Pancreas (tissue), 10 donors: ENCODE measurements around the gene ST6GALNAC3. TPM values are rescaled to one million over a fixed set of nuclear protein-coding genes. Genes with fewer than 3 reads are reported as not detected.

ENCODE experiments used
- ATAC-seq, 4 donors: fragments of 200-7000 bp; cut with Tn5 transposase; one replicate each; pipeline versions ENCODE4 v1.8.0 to v1.9.1; 2020; ENCODE audit warnings: mild to moderate bottlenecking in 4 of 4, moderate library complexity in 4 of 4
- DNase-seq, 6 donors: peaks; one replicate each; pipeline ENCODE4 v3.0.0-alpha.2; 2020
- FAIRE-seq: peaks from 2 replicates; lab custom pipeline; 2012; peaks lifted over from hg19 to GRCh38; lab: Jason Lieb, UNC
- H3K27ac ChIP-seq, 4 donors: fragments of 200-600 bp; sonication (generic); 1 replicate in 3 of 4; 2 replicates in 1 of 4; pipeline versions ENCODE4 v1.5.0 to v1.8.0; 2020
- H3K27me3 ChIP-seq, 4 donors: fragments of 200-600 bp; one replicate each; pipeline ENCODE4 v1.8.0; 2021
- H3K36me3 ChIP-seq, 3 donors: fragments of 200-600 bp; sonication (generic) in 1 of 3; one replicate each; pipeline versions ENCODE4 v1.5.0 to v1.8.0; 2020 to 2021
- H3K4me1 ChIP-seq, 3 donors: fragments of 200-600 bp; one replicate each; pipeline ENCODE4 v1.8.0; 2021
- H3K4me3 ChIP-seq, 4 donors: fragments of 200-600 bp; sonication (generic) in 2 of 4; one replicate each; pipeline versions ENCODE4 v1.5.0 to v1.8.0; 2020 to 2021
- H3K9me3 ChIP-seq, 4 donors: fragments of 200-600 bp; one replicate each; pipeline ENCODE4 v1.8.0; 2021
- CTCF ChIP-seq, 4 donors: fragments of 200-600 bp; sonication (generic) in 3 of 4; IDR thresholded peaks; one replicate each; pipeline versions ENCODE4 v1.5.0 to v1.8.0; 2021; ENCODE audit warnings: antibody characterized with exemption in 4 of 4
- WGBS, 2 donors: extraction: QIAGEN DNeasy Blood & Tissue Kit; methylation state at CpG; one replicate each; pipeline ENCODE4 v1.1.7; 2013; 5-methylcytosine and 5-hydroxymethylcytosine counted together
- intact Hi-C, 3 donors: fragments of 100-400 bp; cut with DNase I; formaldehyde crosslinking; loops; one replicate each; pipeline versions ENCODE4 v1.11.1 to v1.14.2; 2022
- polyA plus RNA-seq, 2 donors: library from polyadenylated mRNA; stranded (reverse); fragments of 200-250 nt; gene quantifications; one replicate each; pipeline ENCODE4 v1.2.3, GENCODE V29; 2013
- total RNA-seq, 6 donors: library from RNA; stranded (reverse); fragmentation: NEBNext Ultra II Directional in 4 of 6; extraction: Animal tissue kit (Norgen Biotek cat#: 25700) in 4 of 6; gene quantifications; one replicate each; pipeline versions ENCODE4 v1.2.1 to v1.2.4, GENCODE V29; 2021 to 2023
- donor health status: healthy with polysubstance abuse.
- donor health status: DM: no; HTN: no; CAD: no; lungs with moderate emphysema.
- donor health status: DM: no; HTN: no; CAD: no.
- donor health status: control.
- donor health status: control.
- donor health status: Bipolar disorder and iron deficiency.
- donor health status: DM: yes; HTN: yes; CAD: no.
- donor health status: DM: no; HTN: no; CAD: no.
- donor health status: DM: no; HTN: no; CAD: no.
- donor health status: DM: yes; HTN: yes; CAD: no.

Gene ST6GALNAC3
- total and polyA plus RNA-seq, 8 donors, result 0.35 to 2.0 (median 0.80) TPM

DNA sequence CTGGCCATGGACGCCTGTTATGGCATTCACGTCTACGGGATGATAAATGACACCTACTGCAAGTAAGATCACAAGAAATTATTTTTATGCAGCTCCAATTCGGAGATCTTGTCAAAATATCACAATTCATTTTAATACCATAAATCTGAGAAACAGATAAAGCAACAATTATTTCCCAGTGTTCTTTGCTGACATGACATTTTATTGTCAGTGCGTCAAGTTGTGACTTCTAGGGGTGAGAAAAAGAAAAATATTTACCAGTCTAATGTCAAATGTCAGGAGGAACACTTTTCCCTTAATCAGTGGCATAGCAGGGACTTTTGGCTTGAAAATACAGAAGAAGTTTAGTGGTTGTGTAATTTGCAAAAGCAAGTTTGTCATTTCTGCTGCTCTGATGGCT lies 553.0 kb downstream of the ST6GALNAC3 start:
- no peaks in the 10 kb centered on the region for H3K9me3 ChIP-seq
- no peaks in the 10 kb centered on the region for H3K27me3 ChIP-seq
- no peak overlapping the region for H3K27ac ChIP-seq
- 73 to 82% methylated on average over 5 of the region's 5 CpGs for WGBS, 2 donors
- no peak for FAIRE-seq
- H3K4me1 ChIP-seq, result no peaks in the 10 kb centered on the region
- H3K4me3 ChIP-seq, result no peak overlapping the region
- ATAC-seq, result no peak
- TF ChIP-seq CTCF (IDR thresholded peaks at IDR 0.05), result no peak
- H3K36me3 ChIP-seq, result no peaks in the 10 kb centered on the region
- no peak for DNase-seq
- intact Hi-C loops, result no loop called here

- no peak for TF ChIP-seq CTCF (IDR thresholded peaks at IDR 0.05)
- no peaks in the 10 kb centered on the region for H3K27me3 ChIP-seq
- DNase-seq (no peak), ATAC-seq (no peak), FAIRE-seq (no peak)
- no peak overlapping the region for H3K27ac ChIP-seq
- H3K36me3 ChIP-seq, result no peaks in the 10 kb centered on the region
- no peaks in the 10 kb centered on the region for H3K9me3 ChIP-seq
- H3K4me3 ChIP-seq, result no peak overlapping the region
- intact Hi-C loops, result no loop called here
- H3K4me1 ChIP-seq, result no peaks in the 10 kb centered on the region
Observed at GRCh38 chr1:76627901-76628300, 553.4 kb downstream of the ST6GALNAC3 start.

- DNase-seq (no peak), FAIRE-seq (no peak), ATAC-seq (no peak)
- no peak for TF ChIP-seq CTCF (IDR thresholded peaks at IDR 0.05)
- intact Hi-C loops, result no loop called here
- Histone ChIP-seq H3K27me3 (no peaks in the 10 kb centered on the region), H3K4me3 (no peak overlapping the region), H3K36me3 (no peaks in the 10 kb centered on the region), H3K4me1 (no peaks in the 10 kb centered on the region), H3K9me3 (no peaks in the 10 kb centered on the region), H3K27ac (no peak overlapping the region)
- 84 to 87% methylated on average over 3 of the region's 3 CpGs for WGBS, 2 donors
Observed at GRCh38 chr1:76632136-76632535, 557.6 kb downstream of the ST6GALNAC3 start.

DNA sequence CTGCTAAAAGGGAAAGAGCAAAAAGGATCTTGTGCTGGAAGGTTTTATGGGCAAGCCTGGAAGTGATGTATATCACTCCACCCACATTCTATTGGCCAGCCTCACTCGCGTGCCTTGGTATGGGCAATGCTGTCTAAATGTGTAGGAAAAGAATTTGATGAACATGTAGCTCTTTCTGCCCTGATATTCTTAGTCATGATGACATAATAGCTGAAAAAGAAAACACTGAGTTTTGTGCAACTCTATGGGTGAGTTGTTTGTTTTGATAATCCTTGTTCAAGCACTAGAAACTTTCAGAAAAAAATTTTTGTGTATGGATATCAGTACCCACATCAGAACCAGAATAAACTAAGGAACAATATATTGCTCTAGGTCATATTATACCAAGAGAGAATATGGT lies 561.2 kb downstream of the ST6GALNAC3 start:
- Histone ChIP-seq H3K36me3 (no peaks in the 10 kb centered on the region), H3K4me1 (no peaks in the 10 kb centered on the region), H3K27me3 (no peaks in the 10 kb centered on the region), H3K27ac (no peak overlapping the region), H3K4me3 (no peak overlapping the region), H3K9me3 (no peaks in the 10 kb centered on the region)
- TF ChIP-seq CTCF (IDR thresholded peaks at IDR 0.05), result no peak
- intact Hi-C loops, result no loop called here
- no peak for ATAC-seq
- no peak for FAIRE-seq
- DNase-seq, result no peak
- WGBS, 2 donors, result 95 to 96% methylated on average over 2 of the region's 2 CpGs

GRCh38 chr1:76639181-76639580 lies 564.6 kb downstream of the ST6GALNAC3 start:
- FAIRE-seq, result no peak
- 87% methylated on average over 2 of the region's 2 CpGs for WGBS, 2 donors

More at GRCh38 chr1:76639181-76639580, 564.6 kb downstream of the ST6GALNAC3 start:
- H3K27ac ChIP-seq, result no peak overlapping the region
- H3K27me3 ChIP-seq, result no peaks in the 10 kb centered on the region
- DNase-seq (no peak), ATAC-seq (no peak)
- no peak for TF ChIP-seq CTCF (IDR thresholded peaks at IDR 0.05)
- H3K4me1 ChIP-seq, result no peaks in the 10 kb centered on the region
- no peak overlapping the region for H3K4me3 ChIP-seq
- no peaks in the 10 kb centered on the region for H3K36me3 ChIP-seq
- intact Hi-C loops, result no loop called here
- H3K9me3 ChIP-seq, result no peaks in the 10 kb centered on the region
